Left lung (tissue), 10 donors: Measurements from ENCODE around the gene SPEF1. TPM values are rescaled to one million over a fixed set of nuclear protein-coding genes. Genes with fewer than 3 reads are reported as not detected.

ENCODE experiments used
- ATAC-seq: fragments of 200-7000 bp; cut with Tn5 transposase; one replicate; pipeline ENCODE4 v1.9.1; 2020; ENCODE audit warnings: moderate library complexity
- DNase-seq, 4 donors: peaks; one replicate each; pipeline ENCODE4 v3.0.0-alpha.2; 2013 to 2020
- H3K27ac ChIP-seq, 2 donors: fragments of 200-600 bp; sonication (generic) in 1 of 2; one replicate each; pipeline versions ENCODE4 v1.5.0 to v1.8.0; 2020 to 2021
- H3K27me3 ChIP-seq, 2 donors: fragments of 200-600 bp; sonication (generic) in 1 of 2; one replicate each; pipeline versions ENCODE4 v1.5.0 to v1.8.0; 2020 to 2021
- H3K36me3 ChIP-seq, 2 donors: fragments of 200-600 bp; sonication (generic) in 1 of 2; one replicate each; pipeline versions ENCODE4 v1.5.0 to v1.8.0; 2020 to 2021
- H3K4me1 ChIP-seq, 2 donors: fragments of 200-600 bp; one replicate each; pipeline ENCODE4 v1.8.0; 2021
- H3K4me3 ChIP-seq, 2 donors: fragments of 200-600 bp; sonication (generic) in 1 of 2; one replicate each; pipeline versions ENCODE4 v1.5.0 to v1.8.0; 2020 to 2021; ENCODE audit warnings: mild to moderate bottlenecking in 1 of 2
- H3K9me3 ChIP-seq, 2 donors: fragments of 200-600 bp; sonication (generic) in 1 of 2; one replicate each; pipeline versions ENCODE4 v1.5.0 to v1.8.0; 2020 to 2021
- CTCF ChIP-seq, 2 donors: fragments of 200-600 bp; sonication (generic) in 1 of 2; IDR thresholded peaks; one replicate each; pipeline versions ENCODE4 v1.5.0 to v1.8.0; 2021; ENCODE audit warnings: antibody characterized with exemption in 2 of 2
- intact Hi-C, 2 donors: fragments of 100-400 bp; cut with DNase I; formaldehyde crosslinking; loops; one replicate each; pipeline versions ENCODE4 v1.11.2 to v1.14.2; 2022
- polyA plus RNA-seq, 6 donors: library from polyadenylated mRNA; unstranded; fragments of 120-200 nt; gene quantifications; one replicate each; pipeline ENCODE4 v1.2.1, GENCODE V29; 2013; ENCODE audit not compliant: insufficient read length in 6 of 6
- total RNA-seq, 2 donors: library from RNA; stranded (reverse); fragmentation: NEBNext Ultra II Directional; extraction: Animal tissue kit (Norgen Biotek cat#: 25700); gene quantifications; one replicate each; pipeline ENCODE4 v1.2.1, GENCODE V29; 2021
- donor health status: DM: no; HTN: yes; CAD: no.
- donor health status: DM: no; HTN: no; CAD: no.

SPEF1 gene
- total and polyA plus RNA-seq, 8 donors = 0.26 to 4.0 (median 1.9) TPM

DNA sequence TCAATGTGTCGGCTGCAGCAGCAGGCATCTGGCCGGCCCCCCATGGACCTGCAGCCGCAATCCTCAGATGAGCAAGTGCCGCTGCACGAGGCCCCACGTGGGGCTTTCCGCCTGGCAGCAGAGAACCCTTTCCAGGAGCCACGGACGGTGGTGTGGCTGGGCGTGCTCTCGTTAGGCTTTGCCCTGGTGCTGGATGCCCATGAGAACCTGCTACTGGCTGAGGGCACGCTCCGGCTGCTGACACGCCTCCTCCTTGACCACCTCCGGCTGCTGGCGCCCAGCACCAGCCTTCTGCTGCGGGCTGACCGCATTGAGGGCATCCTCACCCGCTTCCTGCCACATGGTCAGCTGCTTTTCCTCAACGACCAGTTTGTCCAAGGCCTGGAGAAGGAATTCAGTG lies 42.6 kb upstream of the SPEF1 start:
- no peak overlapping the region for H3K4me3 ChIP-seq
- intact Hi-C loops = no loop called here

DNA sequence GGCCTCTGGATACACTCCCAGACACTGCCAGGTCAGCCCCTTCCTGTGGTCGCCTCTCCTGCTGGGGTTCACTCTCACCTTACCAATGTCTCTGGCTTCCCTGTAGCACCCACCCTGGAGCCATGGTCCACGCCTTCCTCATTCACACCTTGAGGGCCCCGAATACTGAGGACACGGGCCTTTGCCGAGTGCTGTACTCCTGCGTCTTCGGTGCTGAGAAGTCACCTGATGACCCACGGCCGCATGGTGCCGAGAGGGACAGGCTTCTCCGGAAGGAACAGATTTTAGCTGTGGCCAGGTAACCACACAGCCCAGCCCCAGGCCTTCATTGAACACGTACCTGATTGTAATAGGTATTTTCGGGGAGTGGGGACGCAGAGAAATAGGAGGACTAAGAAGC lies 40.7 kb upstream of the SPEF1 start:
- H3K27me3 ChIP-seq = no peaks in the 10 kb centered on the region
- no peak for TF ChIP-seq CTCF (IDR thresholded peaks at IDR 0.05)
- intact Hi-C loops = no loop called here
- H3K36me3 ChIP-seq = peaks cover 0 to 42% of the 10 kb centered on the region in 2 donors
- no peaks in the 10 kb centered on the region for H3K9me3 ChIP-seq
- H3K4me3 ChIP-seq = no peak overlapping the region
- no peak for ATAC-seq
- H3K27ac ChIP-seq = no peak overlapping the region
- H3K4me1 ChIP-seq = peaks cover 14 to 31% of the 10 kb centered on the region in 2 donors
- DNase-seq = no peak

More for the DNA sequence above, 42.6 kb upstream of the SPEF1 start:
- H3K27ac ChIP-seq = no peak overlapping the region
- H3K36me3 ChIP-seq = peaks cover 0 to 46% of the 10 kb centered on the region in 2 donors
- DNase-seq (peak in 1 of 4 donors; percentile 73), ATAC-seq (no peak)
- no peaks in the 10 kb centered on the region for H3K27me3 ChIP-seq
- peaks cover 6 to 16% of the 10 kb centered on the region in 2 donors for H3K4me1 ChIP-seq
- TF ChIP-seq CTCF (IDR thresholded peaks at IDR 0.05) = no peak
- H3K9me3 ChIP-seq = no peaks in the 10 kb centered on the region

DNA sequence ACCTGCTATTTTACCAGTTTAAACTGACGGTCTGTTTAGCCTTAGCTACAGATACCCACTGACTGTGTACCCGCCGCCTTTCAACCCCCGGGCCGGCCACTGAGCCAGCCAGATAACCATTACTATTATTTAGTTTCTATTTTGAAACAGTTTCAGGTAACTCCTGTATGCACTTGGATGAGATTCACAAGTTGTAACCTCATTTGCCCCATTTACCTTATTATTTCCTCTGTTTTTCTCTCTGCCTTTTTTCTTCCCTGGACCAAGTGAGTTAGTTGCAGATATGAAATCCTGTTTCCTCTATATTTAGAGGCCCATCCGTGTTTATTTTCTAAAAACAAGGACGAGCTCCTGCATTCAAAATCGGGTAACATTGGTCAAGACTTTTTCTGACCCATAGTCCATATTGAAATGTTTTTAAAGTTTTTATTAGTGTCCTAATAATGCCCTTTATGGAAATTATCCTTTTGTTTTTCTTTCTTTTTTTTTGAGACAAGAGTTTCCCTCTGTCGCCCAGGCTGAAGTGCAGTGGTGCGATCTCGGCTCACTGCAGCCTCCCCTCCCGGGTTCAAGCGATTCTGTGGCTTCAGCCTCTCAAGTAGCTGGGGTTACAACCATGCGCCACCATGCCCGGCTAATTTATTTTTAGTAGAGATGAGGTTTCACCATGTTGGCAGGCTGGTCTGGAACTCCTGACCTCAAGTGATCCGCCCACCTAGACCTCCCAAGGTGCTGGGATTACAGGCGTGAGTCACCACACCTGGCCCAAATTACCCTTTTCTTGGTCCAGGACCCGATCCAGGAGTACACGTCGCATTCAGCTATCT lies 39.9 kb upstream of the SPEF1 start:
- H3K4me1 ChIP-seq = peaks cover 14 to 32% of the 10 kb centered on the region in 2 donors
- no peak for DNase-seq
- ATAC-seq = no peak
- no peak for TF ChIP-seq CTCF (IDR thresholded peaks at IDR 0.05)
- H3K36me3 ChIP-seq = peaks cover 0 to 38% of the 10 kb centered on the region in 2 donors
- no peaks in the 10 kb centered on the region for H3K27me3 ChIP-seq
- intact Hi-C loops = no loop called here
- H3K27ac ChIP-seq = peak overlapping the region; percentile 97 to 100
- peak overlapping the region; percentile 55 to 61 for H3K4me3 ChIP-seq
- no peaks in the 10 kb centered on the region for H3K9me3 ChIP-seq

DNA sequence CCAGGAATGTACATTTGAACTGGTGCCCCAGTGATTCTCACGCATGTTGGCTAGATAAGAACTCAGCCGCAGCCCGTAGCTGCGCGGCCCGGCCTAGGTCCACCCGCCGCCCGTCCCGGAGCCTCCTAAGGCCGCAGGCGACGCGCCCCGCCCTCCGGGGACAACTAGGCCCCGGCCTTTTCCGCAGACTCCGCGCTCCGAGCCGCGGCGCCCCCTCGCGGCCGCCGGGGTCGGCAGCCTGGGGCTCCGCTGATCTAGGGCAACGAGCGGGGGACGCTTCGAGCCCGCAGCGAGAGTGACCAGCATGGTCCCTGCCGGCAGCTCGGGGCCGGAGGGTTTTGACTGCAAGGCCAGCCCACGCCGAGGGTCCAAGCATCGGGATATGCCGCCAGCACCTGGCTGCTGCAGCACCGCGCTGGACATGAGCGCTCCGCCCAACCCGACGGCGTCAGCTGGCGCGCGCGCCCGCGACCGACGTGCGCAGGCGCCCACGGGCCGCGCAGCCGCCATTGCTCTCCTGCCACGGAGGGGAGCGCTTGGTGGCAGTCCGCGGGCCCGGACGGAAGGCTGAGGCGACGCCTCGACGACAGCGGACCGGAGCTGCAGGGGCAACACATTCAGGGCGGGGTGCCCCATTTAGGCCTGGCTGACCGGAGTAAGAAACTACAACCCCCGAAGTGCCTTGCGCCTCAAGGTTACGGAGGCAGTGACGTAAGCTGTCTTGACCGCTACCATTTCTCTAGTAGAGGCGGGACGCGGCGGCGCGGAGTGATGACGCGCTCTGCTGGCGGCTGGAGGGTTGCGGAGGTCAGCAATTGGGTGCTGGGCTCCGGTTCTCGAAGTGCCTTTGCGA lies 39.0 kb upstream of the SPEF1 start, which contains the start of gene AP5S1:
AP5S1 (plus strand) TSS at position 500 of the 853 bp plus-strand sequence. CDS start 1,571 bp downstream, outside the sequence.
- ATAC-seq (peak; percentile 92), DNase-seq (peak; percentile 97 to 99 (median 98))
- intact Hi-C loops = no loop called here

More for the DNA sequence above, 39.0 kb upstream of the SPEF1 start, which contains the start of gene AP5S1:
- H3K27ac ChIP-seq = peak within 1 kb of the TSS; percentile 97 to 100
- peak; percentile 97 to 100 for TF ChIP-seq CTCF (IDR thresholded peaks at IDR 0.05)
- H3K4me1 ChIP-seq = peaks cover 14 to 36% of the 10 kb centered on the region in 2 donors
- peak within 1 kb of the TSS; percentile 55 to 61 for H3K4me3 ChIP-seq
- no peaks in the 10 kb centered on the region for H3K9me3 ChIP-seq
- H3K27me3 ChIP-seq = no peaks in the 10 kb centered on the region
- peaks cover 0 to 32% of the 10 kb centered on the region in 2 donors for H3K36me3 ChIP-seq
